Activated T-helper 9 cell treated with anti-CD3 and anti-CD28 coated beads, Interleukin-2, amount 50 U/mL, for 16 hours (primary cell): ENCODE results near the gene KIAA1549.
"Not testable (repeated sequence)": the region's sequence is repeated elsewhere in the genome, so short reads cannot be mapped to it uniquely, and the experiment has no call there.

Experiments
- DNase-seq: peaks from one replicate; pipeline ENCODE4 v3.0.0-alpha.2; 2020; ENCODE audit warnings: low read depth

KIAA1549 gene

GRCh38 chr7:138848056-138848980, 132.9 kb downstream of the KIAA1549 start:
- DNase-seq = no peak

GRCh38 chr7:138845711-138846110, 135.5 kb downstream of the KIAA1549 start:
- no peak for DNase-seq

GRCh38 chr7:138843632-138844580, 137.3 kb downstream of the KIAA1549 start:
- DNase-seq = no peak

- DNase-seq = no peak
Observed at GRCh38 chr7:138842111-138842510, 139.1 kb downstream of the KIAA1549 start.

- no peak for DNase-seq
Observed at GRCh38 chr7:138838166-138838565, 143.0 kb downstream of the KIAA1549 start.

- no peak for DNase-seq
Observed at GRCh38 chr7:138837627-138838026, 143.6 kb downstream of the KIAA1549 start.

- DNase-seq = no peak
Observed at GRCh38 chr7:138835087-138835486, 146.1 kb downstream of the KIAA1549 start.

- no peak for DNase-seq
Observed at GRCh38 chr7:138834583-138834982, 146.6 kb downstream of the KIAA1549 start.

GRCh38 chr7:138833596-138833995, 147.6 kb downstream of the KIAA1549 start:
- DNase-seq = no peak

- DNase-seq = no peak
Observed at GRCh38 chr7:138832966-138833365, 148.2 kb downstream of the KIAA1549 start.

GRCh38 chr7:138829335-138829734, 151.9 kb downstream of the KIAA1549 start:
- no peak for DNase-seq

GRCh38 chr7:138828302-138828701, 152.9 kb downstream of the KIAA1549 start:
- no peak for DNase-seq

GRCh38 chr7:138825049-138825721, 156.0 kb downstream of the KIAA1549 start:
- DNase-seq = no peak

- no peak for DNase-seq
Observed at GRCh38 chr7:138822867-138823535, 158.2 kb downstream of the KIAA1549 start.

- DNase-seq = no peak
Observed at GRCh38 chr7:138821912-138822311, 159.3 kb downstream of the KIAA1549 start.

- DNase-seq = no peak
Observed at GRCh38 chr7:138819625-138820024, 161.6 kb downstream of the KIAA1549 start.

GRCh38 chr7:138816650-138817049, 164.5 kb downstream of the KIAA1549 start:
- no peak for DNase-seq

GRCh38 chr7:138814816-138815332, 166.3 kb downstream of the KIAA1549 start:
- DNase-seq = no peak

GRCh38 chr7:138813945-138814344, 167.2 kb downstream of the KIAA1549 start:
- no peak for DNase-seq

- not testable (repeated sequence) for DNase-seq
Observed at GRCh38 chr7:138811327-138811726, 169.9 kb downstream of the KIAA1549 start.

- DNase-seq = no peak
Observed at GRCh38 chr7:138809346-138809745, 171.8 kb downstream of the KIAA1549 start.
